T1000 (cell line): Measurements from ENCODE around the gene ITCH.

Experiments
- DNase-seq: peaks from one replicate; lab custom pipeline; 2025; ENCODE audit warnings: mixed read lengths; lab: John Stamatoyannopoulos, UW

ITCH gene

GRCh38 chr20:34531608-34532265 lies 168.7 kb downstream of the ITCH start:
- no peak for DNase-seq

- no peak for DNase-seq
Observed at GRCh38 chr20:34532320-34532719, 169.2 kb downstream of the ITCH start.

GRCh38 chr20:34532756-34533155 lies 169.7 kb downstream of the ITCH start:
- DNase-seq, result no peak

- no peak for DNase-seq
Observed at GRCh38 chr20:34534391-34535165, 171.5 kb downstream of the ITCH start.

GRCh38 chr20:34535301-34535840 lies 172.3 kb downstream of the ITCH start:
- no peak for DNase-seq

- no peak for DNase-seq
Observed at GRCh38 chr20:34535857-34536256, 172.8 kb downstream of the ITCH start.

- no peak for DNase-seq
Observed at GRCh38 chr20:34536798-34537394, 173.8 kb downstream of the ITCH start.

- no peak for DNase-seq
Observed at GRCh38 chr20:34537651-34538050, 174.6 kb downstream of the ITCH start.

- peak; percentile 13 for DNase-seq
Observed at GRCh38 chr20:34538671-34539123, 175.6 kb downstream of the ITCH start.

- DNase-seq, result no peak
Observed at GRCh38 chr20:34539756-34540155, 176.7 kb downstream of the ITCH start.

- no peak for DNase-seq
Observed at GRCh38 chr20:34540596-34541263, 177.7 kb downstream of the ITCH start.

- no peak for DNase-seq
Observed at GRCh38 chr20:34541264-34541901, 178.3 kb downstream of the ITCH start.

- no peak for DNase-seq
Observed at GRCh38 chr20:34541917-34542316, 178.8 kb downstream of the ITCH start.

GRCh38 chr20:34542439-34542838 lies 179.4 kb downstream of the ITCH start:
- no peak for DNase-seq

- no peak for DNase-seq
Observed at GRCh38 chr20:34543463-34544056, 180.5 kb downstream of the ITCH start.

- peak; percentile 40 for DNase-seq
Observed at GRCh38 chr20:34544109-34544796, 181.2 kb downstream of the ITCH start.

- DNase-seq, result no peak
Observed at GRCh38 chr20:34546751-34547181, 183.7 kb downstream of the ITCH start.

- no peak for DNase-seq
Observed at GRCh38 chr20:34547844-34548613, 185.0 kb downstream of the ITCH start.

- DNase-seq, result no peak
Observed at GRCh38 chr20:34549291-34549928, 186.3 kb downstream of the ITCH start.
